Epidermal melanocyte (primary cell): ENCODE measurements around the gene DUSP6.

ENCODE experiments used
- DNase-seq: peaks from one replicate; pipeline ENCODE4 v3.0.0; 2011; ENCODE audit warnings: low spot score; ENCODE audit not compliant: insufficient read length

Gene DUSP6

DNA sequence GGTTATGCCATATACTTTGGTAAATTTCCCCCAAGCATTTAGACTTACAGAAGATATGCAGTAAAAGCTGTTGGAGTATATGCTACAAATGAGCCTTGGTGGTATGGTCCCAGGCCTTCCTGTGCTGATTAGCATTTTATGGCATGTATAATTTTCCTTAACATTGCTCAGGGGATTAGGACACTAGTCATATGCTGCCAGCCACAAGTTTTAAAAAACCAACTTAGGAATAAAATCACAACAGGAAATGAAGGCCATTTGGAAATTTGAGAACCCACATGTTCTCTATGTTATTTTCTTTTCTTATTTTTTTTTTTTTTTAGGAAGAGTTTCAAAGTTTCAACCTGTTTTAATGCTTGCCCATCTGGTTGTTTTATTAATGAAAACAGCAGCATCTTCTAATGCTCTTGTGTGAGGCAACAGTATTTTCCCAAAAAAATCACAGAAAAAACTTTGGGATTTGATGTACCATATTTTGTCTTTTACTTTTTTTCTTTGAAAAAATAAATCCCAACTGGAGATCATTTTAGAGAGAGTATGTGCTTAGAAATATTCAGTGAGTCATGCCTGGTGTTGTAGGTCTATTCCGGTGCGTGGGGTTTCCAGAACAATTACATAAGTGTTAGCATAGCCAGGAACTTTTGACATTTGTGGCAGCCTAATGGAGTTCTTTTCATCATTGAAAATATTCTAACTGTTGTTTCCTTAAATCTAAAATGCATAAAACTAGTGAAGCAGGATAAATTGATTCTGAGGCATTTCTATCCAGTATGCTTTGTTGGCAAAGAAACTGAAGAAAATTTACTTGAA is 21.7 kb upstream of the DUSP6 start:
- DNase-seq: no peak

DNA sequence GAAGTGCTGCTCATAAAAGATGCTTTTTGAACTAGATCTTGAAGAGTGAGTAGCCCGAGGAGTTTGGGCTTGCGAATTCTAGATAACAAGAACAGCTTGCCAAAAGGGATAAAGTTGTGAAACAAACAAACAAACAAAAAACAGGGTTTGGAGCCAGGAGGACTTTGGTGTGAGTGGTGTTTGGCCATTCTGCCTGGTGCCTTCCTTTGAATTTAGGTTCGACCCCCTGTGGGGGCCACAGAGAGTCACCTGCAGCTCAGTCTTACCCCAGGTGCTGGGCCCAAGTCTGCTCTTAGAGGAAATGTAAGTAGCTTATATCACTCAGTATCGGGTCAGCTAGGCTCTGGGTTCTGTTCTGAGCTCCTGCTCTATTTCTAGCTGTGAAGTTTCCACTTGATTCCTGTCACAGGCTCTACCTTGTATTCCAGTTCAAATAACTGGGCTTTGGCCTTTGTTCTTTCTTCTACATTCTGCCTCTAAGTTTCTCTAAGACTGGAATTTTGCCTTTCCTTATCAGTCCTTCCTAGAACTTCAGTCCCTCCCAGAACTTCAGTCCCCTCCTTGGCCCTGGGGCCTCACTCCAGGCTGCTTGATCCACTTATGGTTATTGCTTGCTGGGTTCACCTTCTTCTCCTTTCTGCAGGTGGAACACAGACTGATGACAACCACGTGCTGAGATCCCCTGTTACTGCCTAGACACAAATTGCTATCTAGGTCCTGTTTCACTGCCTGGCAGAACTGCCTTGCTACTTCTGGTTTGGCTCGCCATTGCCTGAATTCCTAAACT is 20.5 kb upstream of the DUSP6 start:
- no peak for DNase-seq

DNA sequence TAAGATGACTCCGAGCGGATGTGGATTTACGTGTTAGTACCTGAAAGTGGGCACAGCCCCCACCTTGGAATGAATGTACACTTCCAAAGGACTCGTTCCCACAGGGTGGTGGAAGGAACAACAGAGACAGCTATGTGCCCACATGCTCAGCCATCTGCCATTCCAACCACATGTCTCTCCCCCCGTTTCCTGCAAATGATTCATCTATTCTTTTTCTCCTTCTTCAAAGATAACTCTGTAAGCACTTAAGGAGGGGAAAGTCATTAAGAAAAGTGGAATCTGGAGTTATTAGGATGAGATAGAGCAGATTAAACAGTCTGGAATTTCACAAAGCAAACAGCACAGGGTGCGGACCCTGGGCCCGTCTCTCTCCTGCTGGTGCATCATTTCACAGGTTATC is 18.5 kb upstream of the DUSP6 start:
- DNase-seq: no peak

DNA sequence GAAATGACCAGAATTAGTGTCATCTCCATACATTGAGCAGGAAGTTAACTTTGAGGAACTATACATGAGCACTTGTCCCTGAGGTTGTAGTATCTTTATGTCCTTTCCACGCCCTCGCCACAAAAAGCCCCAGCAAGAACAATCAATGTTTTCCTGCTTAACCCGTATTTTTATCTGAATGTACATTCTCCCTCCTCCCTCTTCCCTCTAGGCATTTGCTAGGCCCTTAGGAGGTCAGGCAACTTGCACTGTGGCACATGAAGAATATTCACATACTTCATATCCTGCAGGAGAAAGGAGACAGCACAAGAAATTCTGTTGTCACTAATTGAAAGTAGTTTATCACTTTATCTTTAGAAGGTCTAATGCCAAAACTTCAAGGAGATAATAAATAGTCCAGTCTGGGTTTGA is 18.1 kb upstream of the DUSP6 start:
- no peak for DNase-seq

DNA sequence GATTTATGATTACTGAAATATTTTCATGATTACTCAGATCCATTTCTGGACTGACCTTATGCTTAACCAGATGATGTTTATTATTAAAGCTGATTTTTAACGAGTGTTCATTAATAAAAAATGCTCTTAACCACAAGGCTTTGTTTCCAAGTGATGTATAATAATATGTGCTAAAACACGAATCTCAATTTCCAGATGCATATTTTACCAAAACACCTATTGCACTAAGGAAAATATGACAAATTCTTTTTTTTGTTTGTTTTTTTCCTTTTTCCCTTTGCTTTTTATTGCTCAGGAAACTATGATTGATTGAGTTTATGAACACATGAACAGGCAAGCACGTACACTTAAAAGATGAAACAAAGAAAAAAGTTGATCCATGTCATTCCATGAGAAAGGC is 16.9 kb upstream of the DUSP6 start:
- no peak for DNase-seq

DNA sequence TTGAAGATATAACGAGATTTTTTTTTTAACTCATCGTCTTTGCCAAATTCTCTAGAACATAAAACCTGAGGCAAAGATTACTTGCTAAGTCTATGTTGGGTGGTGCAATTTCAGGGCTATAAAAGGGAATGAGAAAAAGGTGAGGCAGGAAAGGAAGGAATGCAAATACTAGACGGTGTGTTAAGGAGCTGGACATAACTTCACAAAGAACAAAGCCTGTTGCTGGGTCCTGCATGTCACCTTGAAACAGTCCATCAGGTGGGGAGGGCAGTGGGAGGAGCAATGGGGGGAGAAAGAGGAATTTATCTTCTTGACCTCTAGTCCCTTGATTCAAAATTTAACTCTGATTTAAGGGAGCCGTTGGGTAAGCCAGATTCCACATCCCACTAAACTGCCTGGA is 16.1 kb upstream of the DUSP6 start:
- no peak for DNase-seq

DNA sequence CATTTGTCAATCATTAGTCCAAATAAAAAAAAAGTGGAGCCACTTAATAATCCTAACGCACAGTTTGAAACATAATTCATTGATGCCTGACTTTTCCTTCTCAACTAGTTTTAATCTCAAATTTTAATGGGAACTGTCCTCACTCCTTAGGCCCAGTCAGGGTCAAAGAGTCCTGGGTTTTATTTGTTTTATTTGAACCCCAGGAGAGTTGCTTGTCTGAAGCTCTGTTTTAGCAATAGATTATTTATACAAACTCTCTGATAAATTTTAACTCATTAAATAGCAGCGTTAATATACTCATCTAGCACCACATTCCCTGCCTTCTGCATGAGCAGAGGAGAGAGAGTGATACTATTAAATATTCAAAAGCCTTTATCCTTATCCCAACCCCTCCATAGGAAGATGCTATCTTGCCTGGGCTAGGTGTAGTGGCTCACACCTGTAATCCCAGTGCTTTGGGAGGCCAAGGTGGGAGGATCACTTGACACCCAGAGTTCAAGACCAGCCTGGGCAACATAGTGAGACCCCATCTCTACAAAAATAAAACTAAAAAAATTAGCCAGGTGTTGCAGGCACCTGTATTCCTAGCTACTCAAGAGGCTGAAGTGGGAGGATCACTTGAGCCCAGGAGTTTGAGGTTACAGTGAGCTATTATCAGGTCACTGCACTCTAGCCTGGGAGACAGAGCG is 14.5 kb upstream of the DUSP6 start:
- DNase-seq: no peak

DNA sequence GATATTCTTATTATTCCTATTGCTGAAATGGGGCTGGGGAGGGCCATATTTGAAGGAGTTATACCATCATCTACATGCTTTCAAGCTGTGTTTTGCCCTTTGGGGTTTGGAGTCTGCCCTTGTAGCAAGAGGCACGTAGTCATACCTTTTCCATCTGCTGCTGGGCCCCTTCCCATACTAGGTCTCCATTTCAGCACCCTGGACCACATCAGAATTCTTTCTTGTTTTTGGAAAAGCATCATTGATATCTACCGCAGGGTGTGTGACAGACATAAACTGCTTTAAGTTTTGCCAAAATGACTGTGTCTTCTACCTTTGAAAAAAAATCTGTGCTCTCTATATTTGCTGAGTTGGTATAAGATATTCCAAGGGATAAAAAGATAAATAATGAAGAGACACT is 12.3 kb upstream of the DUSP6 start:
- no peak for DNase-seq

DNA sequence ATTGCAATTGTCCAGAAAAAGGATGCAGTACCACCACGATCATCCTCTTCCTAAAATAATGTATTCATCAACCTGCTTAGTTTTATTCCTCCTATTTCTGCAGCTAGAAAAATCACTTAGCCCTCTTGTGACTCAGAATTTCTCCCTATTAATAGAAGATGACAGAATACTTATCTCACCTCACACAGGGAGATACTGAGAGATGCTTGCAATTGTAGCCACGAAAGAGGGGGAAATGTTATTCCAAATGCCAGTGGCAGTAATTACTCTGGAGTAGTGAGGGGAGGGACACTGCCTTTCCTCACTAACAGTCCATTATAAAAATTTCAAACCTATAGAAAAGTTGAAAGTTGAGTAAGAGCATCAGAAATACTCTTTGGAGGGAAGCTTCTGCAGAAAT is 11.8 kb upstream of the DUSP6 start:
- DNase-seq: no peak

DNA sequence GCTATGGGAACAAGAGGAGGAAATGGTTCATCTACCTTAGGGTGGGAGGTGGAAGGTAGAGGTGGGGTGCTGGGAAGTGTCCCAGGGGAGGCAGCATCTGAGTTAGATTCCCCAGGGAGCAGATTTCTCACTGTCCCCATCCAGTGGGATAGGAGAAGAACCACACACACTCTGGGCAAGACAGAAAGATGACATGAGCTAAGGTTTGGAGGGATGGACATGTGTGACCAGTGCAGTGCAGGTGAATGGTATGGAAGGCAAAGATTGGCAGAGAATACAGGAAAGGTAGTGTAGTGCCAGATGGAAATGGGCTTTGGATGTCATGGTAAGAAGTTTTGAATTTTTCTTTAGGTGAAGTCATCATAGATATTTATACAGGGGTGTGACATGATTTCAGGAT is 11.3 kb upstream of the DUSP6 start:
- no peak for DNase-seq

DNA sequence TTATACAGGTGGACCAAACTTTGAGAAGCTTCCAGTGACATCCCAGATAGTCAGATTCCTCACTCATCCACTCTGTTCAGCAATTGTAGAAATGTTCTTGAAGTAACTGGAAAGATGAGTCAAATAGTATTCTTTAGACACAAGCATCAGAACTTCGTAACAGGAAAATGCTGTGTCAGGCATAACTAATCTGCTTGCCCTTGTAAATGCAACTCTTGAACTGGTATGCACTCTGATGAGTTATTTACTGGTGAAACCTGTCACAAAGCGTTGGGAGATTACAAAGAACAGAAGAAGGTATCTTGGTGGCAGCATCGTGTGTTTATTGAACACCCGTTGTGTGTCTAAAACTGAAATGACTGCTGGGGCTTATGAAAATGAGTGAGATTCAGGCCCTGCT is 10.8 kb upstream of the DUSP6 start:
- no peak for DNase-seq

DNA sequence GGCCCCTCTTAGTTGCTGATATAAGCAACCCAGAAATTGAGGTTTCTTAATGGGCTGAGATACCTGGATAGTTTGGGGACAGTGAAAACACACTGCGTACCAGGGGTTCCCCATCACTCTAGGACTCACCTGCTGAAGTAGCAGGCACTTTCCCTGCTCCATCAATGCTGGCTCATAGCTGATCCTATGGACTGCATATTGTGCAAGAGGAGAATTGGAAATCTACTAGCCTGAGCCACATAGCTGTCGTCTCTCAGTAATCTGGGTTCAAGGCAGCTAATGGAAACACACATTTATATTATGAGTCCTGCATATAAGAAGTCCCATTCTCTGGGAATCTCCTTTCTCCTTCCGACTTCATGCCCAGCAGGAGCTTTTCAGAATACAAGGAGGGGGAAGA is 7.3 kb upstream of the DUSP6 start:
- no peak for DNase-seq

DNA sequence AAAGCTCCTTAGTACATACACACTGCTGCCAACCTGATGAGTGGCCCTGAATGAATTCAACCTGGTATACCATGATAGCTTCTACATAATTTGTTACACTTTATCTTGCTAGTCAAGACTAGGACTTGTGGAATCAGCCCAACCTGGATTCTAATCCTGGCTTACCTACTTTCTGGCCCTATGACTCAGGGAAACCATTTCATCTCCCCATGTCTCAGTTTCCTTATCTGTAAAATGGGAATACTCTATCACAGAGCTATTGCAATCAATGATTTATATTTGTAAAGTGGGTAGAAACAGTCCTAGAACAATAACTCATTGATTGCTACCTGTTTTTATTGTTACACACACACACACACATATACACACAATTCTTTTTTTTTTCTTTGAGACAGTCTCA is 6.5 kb upstream of the DUSP6 start:
- DNase-seq: no peak

DNA sequence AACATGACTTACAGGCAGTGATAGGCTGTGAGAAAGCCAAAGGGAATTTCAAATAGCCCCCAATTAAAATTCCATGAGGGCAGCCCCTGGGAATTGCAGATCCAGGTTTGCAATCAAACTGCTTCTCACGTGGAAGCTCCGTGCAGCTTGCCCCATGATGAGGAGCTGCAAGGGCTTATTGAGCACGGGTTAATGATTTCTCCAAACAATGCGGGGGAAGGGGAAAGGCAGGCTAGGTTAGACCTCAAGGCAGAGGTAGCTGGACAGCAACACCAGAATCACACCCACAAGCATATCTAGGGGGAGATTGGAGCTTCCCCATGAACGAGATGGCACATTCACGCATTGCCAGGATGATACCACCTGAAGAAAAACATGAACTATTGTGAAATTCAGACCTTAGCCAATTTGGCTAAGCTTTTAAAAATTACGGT is 5.0 kb upstream of the DUSP6 start:
- no peak for DNase-seq

DNA sequence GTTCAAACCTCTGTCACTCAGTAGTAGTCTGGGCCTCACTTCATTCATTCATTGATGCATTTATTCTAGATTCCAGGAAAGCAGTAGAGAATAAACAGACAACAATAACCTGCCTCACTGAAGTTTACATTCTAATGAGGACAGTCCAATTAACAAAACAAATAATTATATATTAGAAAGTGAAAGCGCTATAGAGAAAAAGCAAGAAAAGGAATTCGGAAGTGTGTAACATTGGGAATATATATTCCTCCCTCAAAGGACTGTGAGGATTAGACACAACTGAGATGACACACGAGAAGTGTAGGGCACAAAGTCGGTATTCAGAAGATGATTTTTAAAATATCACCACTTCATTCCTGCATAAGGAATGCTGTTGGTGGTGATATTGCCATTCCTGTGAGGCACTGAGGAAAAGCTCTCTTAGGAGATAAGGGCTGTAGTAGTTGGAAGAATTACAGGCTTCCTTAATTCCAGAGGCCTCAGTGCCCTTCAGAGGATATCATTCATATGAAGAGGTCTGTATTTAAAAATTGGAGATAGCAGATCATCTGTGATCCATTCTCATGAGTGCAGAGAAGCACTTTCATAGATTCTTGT is 3.9 kb upstream of the DUSP6 start:
- DNase-seq: no peak

DNA sequence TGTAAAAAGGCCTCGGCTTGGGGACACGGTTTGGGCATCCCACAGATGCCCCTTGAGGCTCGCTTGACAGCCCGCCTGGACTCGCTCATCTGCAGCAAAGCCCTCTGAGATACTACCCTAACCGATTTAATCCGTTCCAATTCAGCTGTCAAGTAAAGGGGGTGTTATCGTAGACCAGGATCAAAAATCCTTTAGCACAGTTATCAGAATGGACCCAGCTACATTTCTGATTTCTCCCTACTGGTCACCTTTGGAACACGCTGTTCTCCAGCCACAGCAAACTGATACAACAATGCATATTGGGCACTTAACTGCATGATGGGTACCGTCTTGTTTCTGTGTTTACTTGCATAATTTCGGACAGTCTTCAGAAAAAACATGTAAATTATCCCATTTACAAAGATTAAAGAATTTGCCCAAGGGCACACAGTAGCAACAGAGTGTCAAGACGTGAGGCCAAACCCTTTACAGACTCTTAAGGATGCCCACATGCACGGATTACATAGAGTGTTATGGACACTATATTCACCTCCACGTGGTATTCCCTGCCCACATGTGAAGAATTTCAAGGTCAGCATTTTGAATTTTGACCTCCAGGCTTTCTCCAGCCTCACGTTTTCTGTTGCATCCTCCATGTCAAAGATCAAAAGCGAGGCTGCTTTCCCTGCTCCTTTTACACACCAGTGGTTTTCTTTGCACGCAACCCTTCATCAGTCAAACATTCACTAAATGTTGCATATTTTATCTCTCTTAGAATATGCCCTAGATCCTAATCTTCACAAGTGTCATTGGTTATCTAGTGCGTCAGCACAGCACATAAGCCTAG is 3.2 kb upstream of the DUSP6 start:
- DNase-seq: no peak

DNA sequence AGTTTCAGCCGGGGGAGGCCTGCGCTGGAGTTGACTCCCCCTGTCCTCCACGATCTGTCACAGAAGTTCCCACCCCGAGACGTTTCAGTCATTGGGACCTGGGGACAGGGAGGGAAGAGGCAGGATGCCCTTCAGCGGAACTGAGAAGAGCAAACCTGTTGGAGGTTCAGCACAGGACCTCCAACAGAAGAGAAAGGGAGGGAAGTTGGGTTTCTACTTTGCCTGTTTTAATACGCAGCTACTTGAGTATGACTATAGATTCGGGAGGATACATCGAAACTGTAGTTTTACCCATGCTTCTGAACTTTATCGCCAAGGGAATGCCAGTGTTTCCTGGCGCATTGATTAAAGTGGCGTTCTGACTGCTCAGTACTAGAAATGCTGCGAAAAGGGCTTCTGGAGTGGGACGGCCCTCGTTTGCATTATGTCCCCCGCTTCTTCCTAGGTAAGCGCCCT is 2.3 kb upstream of the DUSP6 start:
- DNase-seq: no peak

DNA sequence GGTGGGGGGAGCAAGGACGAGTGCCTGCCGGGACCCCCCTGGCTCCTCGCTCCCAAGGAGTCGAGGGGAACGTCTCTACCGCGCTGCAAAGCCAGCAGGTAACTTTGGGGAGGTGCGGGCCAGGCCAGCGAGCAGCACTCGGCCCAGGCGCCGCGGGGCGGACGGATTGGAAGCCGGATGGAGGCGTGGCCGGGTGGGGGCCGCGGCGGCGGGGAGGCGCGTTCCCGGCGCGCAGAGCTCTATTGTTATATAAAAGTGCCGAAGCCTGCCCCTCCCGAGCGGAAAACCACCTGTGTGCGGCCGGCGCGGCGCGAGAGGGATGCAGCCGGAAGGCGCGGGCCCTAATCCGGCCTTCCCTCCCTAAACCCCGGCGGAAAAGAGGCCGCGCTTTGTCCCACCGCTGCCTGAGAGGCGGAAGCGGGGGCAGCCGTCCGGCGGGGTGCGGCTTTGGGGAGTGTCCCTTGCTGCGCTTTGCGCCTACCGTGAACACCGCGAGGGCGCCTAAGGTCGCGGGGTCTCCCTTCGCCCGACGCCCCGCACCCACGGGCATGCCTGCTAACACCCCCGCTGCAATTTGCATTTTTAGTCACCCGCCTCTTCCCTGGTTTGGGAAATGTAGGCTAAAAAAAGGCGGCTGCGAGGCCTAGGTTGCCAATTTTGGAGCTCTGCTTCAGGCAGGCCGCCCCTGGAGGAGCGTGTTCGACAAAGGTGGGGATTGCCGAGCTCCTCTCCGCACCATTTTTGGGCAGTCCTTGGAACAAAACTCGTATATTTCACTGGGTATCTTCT is 1.7 kb upstream of the DUSP6 start:
- DNase-seq: no peak

DNA sequence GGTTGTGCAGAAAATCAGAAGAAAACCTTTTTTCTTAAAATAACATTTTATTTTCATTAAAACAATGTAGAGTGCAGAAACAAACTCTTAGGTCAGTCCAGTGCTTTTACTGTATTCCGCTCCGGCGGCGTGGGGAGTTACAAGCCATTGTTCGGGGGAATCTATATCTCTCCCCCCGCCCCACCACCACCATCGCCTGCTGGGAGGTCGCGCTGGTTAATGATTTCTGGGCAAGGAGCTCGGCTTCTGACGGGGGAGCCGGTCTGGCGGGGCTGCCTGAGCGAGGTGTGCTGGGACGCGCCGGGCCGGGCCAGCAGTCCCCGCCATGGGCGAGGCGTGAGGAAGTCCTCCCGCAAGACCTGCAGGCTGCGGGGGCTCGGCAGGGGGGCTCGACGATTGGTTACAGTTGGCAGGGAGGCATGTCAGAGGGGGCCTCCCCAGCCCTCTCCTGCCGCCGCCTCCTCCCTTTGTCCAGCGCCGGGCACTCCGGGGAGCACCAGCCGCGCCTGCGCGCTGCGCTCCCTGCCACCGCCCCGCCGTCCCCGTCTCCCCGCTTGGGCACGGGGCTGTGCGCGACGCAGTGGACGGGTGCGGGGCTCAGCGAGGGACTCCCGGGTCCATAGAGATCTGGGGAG is 1.0 kb upstream of the DUSP6 start:
- no peak for DNase-seq

DNA sequence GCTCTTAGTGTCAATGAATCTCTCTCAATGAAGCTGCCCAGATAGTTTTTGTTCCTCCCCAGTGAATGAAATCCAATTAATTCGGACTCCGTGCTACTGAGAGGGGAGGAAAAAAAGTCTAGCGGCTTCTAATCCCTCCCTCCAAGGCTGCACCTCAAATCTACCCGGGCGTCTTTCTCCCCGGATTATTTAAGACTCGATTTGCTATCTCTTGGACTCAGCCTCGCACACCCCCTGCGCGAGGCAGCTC is 134 bp downstream of the DUSP6 start:
- no peak for DNase-seq
